Epithelial cell of proximal tubule (primary cell): ENCODE results near the gene CHCHD1. TPM values are rescaled to one million over a fixed set of nuclear protein-coding genes. Genes with fewer than 3 reads are reported as not detected.

ENCODE experiments used
- total RNA-seq: library from RNA; depleted of rRNA; stranded (reverse); fragments of >200 nt; gene quantifications from 2 replicates; pipeline ENCODE4 v1.2.3, GENCODE V29; 2015

CHCHD1 gene
- total RNA-seq, 1 donor from 2014 or later = 62.5 TPM

Other genes with a start within 250 kb of the CHCHD1 start
- 13.7 and 17.2 TPM in 2 replicates for gene USP54, start 190.7 kb upstream of the CHCHD1 start, total RNA-seq
- 1.1 TPM in 1 of 2 replicates, not detected in the other for gene MYOZ1, start 140.6 kb upstream of the CHCHD1 start, total RNA-seq
- not detected in 2 replicates for gene SYNPO2L, start 126.0 kb upstream of the CHCHD1 start, total RNA-seq
- 1.0 and 1.9 TPM in 2 replicates for gene AGAP5, start 83.9 kb upstream of the CHCHD1 start, total RNA-seq
- 54.3 and 66.1 TPM in 2 replicates for gene SEC24C, start 37.7 kb upstream of the CHCHD1 start, total RNA-seq
- 31.5 and 40.3 TPM in 2 replicates for gene ZSWIM8, start 3.6 kb downstream of the CHCHD1 start, total RNA-seq
- gene NDST2, start 29.6 kb downstream of the CHCHD1 start, total RNA-seq = 10.3 and 12.3 TPM in 2 replicates
- 15.2 and 17.0 TPM in 2 replicates for gene CAMK2G, start 92.5 kb downstream of the CHCHD1 start, total RNA-seq
- gene PLAU, start 129.1 kb downstream of the CHCHD1 start, total RNA-seq = 406 and 970 TPM in 2 replicates
- 165 and 228 TPM in 2 replicates for gene VCL, start 216.1 kb downstream of the CHCHD1 start, total RNA-seq